Calu3 (cell line): Measurements from ENCODE around the gene PHF8. TPM values are rescaled to one million over a fixed set of nuclear protein-coding genes. Genes with fewer than 3 reads are reported as not detected.

Source experiments
- BruUV-seq: library from RNA; stranded (reverse); fragments of 400-500 nt; replicated peaks from 2 replicates; lab custom pipeline; 2021; lab: Mats Ljungman, UMichigan
- CTCF ChIA-PET: fragments of 300-600 bp; sonication (Branson Sonifier 250); formaldehyde crosslinking; loops from one replicate; lab custom pipeline; 2022; ENCODE audit warnings: antibody characterized with exemption; lab: Charles Lee
- DNase-seq: peaks from one replicate; pipeline ENCODE4 v3.0.0; 2022
- H3K27ac Mint-ChIP-seq: one replicate; pipeline ENCODE4 v1.8.0; 2022; ENCODE audit warnings: mixed read lengths; ENCODE audit not compliant: unreplicated experiment
- H3K27me3 Mint-ChIP-seq: one replicate; pipeline ENCODE4 v1.8.0; 2022; ENCODE audit warnings: mixed read lengths; ENCODE audit not compliant: unreplicated experiment
- H3K36me3 Mint-ChIP-seq: one replicate; pipeline ENCODE4 v1.8.0; 2022; ENCODE audit warnings: mild to moderate bottlenecking, moderate library complexity, mixed read lengths; ENCODE audit not compliant: insufficient read depth, unreplicated experiment
- H3K4me1 Mint-ChIP-seq: one replicate; pipeline ENCODE4 v1.8.0; 2022; ENCODE audit warnings: mild to moderate bottlenecking, low read depth, mixed read lengths; ENCODE audit not compliant: unreplicated experiment
- H3K4me3 Mint-ChIP-seq: one replicate; pipeline ENCODE4 v1.8.0; 2022; ENCODE audit warnings: mild to moderate bottlenecking, low read depth, moderate library complexity, mixed read lengths; ENCODE audit not compliant: unreplicated experiment
- H3K9me3 Mint-ChIP-seq: one replicate; pipeline ENCODE4 v1.8.0; 2022; ENCODE audit warnings: low read depth, mixed read lengths; ENCODE audit not compliant: unreplicated experiment
- intact Hi-C: fragments of 100-400 bp; cut with micrococcal nuclease; formaldehyde crosslinking; loops from one replicate; pipeline ENCODE4 v1.10.0; 2022; ENCODE audit not compliant: unreplicated experiment
- total RNA-seq: library from RNA; stranded (reverse); gene quantifications from 2 replicates; pipeline ENCODE4 v1.2.3, GENCODE V29; 2022
- TF ChIP-seq, protein P1 (sequence below): fragments of 200-600 bp; IDR thresholded peaks from one replicate; pipeline ENCODE4 v1.8.0; 2022; ENCODE audit warnings: antibody characterized with exemption; ENCODE audit not compliant: unreplicated experiment

PHF8 gene
- total RNA-seq, 1 experiment from 2014 or later: 32.3 TPM

DNA sequence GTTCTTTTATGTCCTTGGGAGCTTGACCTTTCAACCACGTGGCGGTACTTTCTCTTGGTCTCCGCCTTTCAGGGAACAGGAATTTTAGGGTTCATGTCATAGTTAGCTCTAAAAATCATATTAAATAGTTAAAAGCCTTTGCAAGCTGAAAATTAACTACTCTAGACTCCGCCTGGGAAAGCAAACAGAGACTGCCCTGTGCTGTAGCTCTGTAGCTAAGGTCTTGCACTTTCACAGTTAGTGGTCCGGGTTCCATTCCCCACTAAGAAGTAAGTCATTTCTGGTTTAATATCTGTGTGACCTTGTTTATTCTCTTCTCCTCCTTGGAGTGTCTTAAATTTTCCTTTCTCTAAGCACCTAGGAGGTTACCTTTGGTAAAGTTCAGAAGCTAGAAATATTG lies 118.2 kb downstream of the PHF8 start:
- no peak overlapping the region for H3K27ac Mint-ChIP-seq

DNA sequence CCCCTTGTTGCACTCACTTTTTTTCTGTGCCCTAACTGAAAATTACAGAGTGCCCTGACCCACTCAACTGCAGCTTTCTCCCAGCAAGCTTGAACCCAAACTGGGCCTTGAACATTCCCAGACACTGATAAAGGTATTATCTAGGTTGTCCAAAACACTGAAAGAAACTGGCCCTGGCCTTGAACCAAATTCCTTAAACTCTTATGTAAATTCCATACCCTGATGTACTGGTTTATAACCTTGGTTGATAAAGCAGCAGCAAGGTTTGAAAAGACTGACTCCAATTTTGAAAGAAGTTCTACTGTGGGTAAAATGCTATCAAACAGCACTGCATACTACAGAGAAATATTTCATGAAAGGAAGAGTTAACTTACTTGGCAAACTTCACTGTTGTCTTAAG lies 125.6 kb downstream of the PHF8 start:
- no peak for DNase-seq
- H3K4me3 Mint-ChIP-seq: no peak overlapping the region
- no peaks in the 10 kb centered on the region for H3K36me3 Mint-ChIP-seq
- no peaks in the 10 kb centered on the region for H3K9me3 Mint-ChIP-seq
- no TSS peak for BruUV-seq
- no peak overlapping the region for H3K27ac Mint-ChIP-seq
- TF ChIP-seq, protein P1, sequence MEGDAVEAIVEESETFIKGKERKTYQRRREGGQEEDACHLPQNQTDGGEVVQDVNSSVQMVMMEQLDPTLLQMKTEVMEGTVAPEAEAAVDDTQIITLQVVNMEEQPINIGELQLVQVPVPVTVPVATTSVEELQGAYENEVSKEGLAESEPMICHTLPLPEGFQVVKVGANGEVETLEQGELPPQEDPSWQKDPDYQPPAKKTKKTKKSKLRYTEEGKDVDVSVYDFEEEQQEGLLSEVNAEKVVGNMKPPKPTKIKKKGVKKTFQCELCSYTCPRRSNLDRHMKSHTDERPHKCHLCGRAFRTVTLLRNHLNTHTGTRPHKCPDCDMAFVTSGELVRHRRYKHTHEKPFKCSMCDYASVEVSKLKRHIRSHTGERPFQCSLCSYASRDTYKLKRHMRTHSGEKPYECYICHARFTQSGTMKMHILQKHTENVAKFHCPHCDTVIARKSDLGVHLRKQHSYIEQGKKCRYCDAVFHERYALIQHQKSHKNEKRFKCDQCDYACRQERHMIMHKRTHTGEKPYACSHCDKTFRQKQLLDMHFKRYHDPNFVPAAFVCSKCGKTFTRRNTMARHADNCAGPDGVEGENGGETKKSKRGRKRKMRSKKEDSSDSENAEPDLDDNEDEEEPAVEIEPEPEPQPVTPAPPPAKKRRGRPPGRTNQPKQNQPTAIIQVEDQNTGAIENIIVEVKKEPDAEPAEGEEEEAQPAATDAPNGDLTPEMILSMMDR: no peak
- no peaks in the 10 kb centered on the region for H3K27me3 Mint-ChIP-seq
- H3K4me1 Mint-ChIP-seq: no peaks in the 10 kb centered on the region
- CTCF ChIA-PET: no interaction called here
- intact Hi-C loops: no loop called here

More for the DNA sequence above, 118.2 kb downstream of the PHF8 start:
- Mint-ChIP-seq H3K4me3 (no peak overlapping the region), H3K27me3 (no peaks in the 10 kb centered on the region), H3K36me3 (no peaks in the 10 kb centered on the region), H3K4me1 (no peaks in the 10 kb centered on the region), H3K9me3 (no peaks in the 10 kb centered on the region)
- intact Hi-C loops: no loop called here
- BruUV-seq: no TSS peak
- CTCF ChIA-PET: interaction anchor here (0.7 kb wide), 1 partner anchor 47 kb away, joined by 3 read pairs; no protein-coding TSS in a partner anchor
- TF ChIP-seq, protein P1: no peak
- no peak for DNase-seq

DNA sequence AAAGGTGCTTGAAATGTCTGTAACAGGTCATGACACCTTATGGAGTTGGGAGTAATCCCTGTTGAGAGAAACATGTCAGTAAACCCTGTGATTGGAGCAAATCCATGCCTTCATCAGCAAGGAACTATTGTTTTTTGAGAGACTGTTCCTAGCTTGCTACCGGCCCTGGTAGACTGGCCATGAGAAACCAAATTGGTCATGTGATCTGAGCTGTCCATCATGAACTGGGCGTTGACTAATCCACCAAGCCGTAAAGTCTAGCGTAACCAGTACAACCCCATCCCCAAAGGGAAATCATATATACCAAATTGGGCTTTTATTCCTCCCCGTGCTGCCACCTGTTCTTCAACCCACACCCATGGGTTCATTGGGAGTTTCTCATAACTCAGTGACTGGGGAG lies 143.7 kb downstream of the PHF8 start:
- Mint-ChIP-seq H3K9me3 (no peaks in the 10 kb centered on the region), H3K4me1 (no peaks in the 10 kb centered on the region), H3K27ac (no peak overlapping the region), H3K27me3 (peaks cover 24% of the 10 kb centered on the region), H3K4me3 (no peak overlapping the region), H3K36me3 (no peaks in the 10 kb centered on the region)
- CTCF ChIA-PET: no interaction called here
- TF ChIP-seq, protein P1: no peak
- no TSS peak for BruUV-seq
- intact Hi-C loops: no loop called here
- DNase-seq: no peak

DNA sequence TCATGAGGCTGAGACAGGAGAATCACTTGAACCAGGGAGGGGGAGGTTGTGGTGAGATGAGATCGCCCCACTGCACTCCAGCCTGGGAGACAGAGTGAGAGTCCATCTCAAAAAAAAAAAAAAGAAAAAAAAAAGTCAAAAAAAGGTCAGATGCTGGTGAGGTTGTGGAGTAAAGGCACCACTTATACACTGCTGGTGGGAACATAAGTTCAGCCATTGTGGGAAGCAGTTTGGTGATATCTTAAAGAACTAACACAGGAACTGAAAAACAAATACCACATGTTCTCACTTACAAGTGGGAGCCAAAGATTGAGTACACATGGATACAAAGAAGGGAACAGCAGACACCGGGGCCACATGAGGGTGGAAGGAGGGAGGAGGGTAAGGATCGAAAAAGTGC lies 149.0 kb downstream of the PHF8 start:
- no peak overlapping the region for H3K4me3 Mint-ChIP-seq
- H3K4me1 Mint-ChIP-seq: no peaks in the 10 kb centered on the region
- H3K9me3 Mint-ChIP-seq: no peaks in the 10 kb centered on the region
- H3K27ac Mint-ChIP-seq: no peak overlapping the region
- CTCF ChIA-PET: interaction anchor here (0.7 kb wide), 1 partner anchor 1191 kb away, joined by 4 read pairs; no protein-coding TSS in a partner anchor
- TF ChIP-seq, protein P1: no peak
- H3K27me3 Mint-ChIP-seq: peaks cover 24% of the 10 kb centered on the region
- H3K36me3 Mint-ChIP-seq: no peaks in the 10 kb centered on the region
- no TSS peak for BruUV-seq
- DNase-seq: no peak
- intact Hi-C loops: no loop called here

Other genes starting within 250 kb of the PHF8 start
- gene FAM120C, start 138.8 kb upstream of the PHF8 start, total RNA-seq: 23.7 and 29.2 TPM in 2 replicates